ENCODE data around the gene HIGD1A.

The HIGD1A gene

DNA sequence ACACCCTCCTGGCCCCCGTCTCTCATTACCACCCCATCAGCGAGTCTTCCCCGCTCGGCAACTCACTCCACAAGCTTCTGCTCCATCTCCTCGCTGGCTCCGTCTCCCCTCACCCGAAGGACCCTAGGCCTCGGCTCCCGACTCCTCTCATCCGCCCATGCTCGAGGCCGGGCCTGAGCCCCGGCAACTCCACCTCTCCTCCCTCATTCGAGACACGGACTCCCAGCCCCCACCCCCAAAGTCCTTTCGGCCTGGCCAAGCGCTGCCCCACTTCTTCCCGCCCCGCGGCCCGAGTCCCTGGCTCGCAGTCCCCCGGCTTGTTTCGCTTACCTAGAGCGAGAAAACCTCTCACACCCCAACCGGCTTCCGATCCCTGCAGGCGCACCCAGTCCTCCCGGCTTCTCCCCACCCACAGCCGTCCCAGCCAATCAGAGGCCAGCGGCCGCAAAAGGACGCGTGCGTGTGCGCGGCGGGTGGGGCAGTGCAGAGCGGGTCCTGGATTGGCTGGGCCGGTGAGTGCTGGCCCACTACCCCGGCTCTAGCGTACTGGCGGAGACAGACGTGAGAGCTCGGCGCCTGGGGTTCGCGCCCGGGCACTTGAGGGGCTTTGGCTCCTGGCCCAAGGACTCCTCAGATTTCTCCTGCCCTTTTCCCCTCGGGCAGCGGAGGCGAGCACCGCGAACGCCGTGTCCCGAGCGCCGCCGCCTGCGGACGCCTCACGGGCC is at the start of gene HIGD1A:
Gene HIGD1A (minus strand): TSS at position 385 of the 725 bp plus-strand sequence. CDS start 10,237 bp downstream, outside the sequence.
- H3K27ac ChIP-seq: peak within 1 kb of the TSS; percentile 91

DNA sequence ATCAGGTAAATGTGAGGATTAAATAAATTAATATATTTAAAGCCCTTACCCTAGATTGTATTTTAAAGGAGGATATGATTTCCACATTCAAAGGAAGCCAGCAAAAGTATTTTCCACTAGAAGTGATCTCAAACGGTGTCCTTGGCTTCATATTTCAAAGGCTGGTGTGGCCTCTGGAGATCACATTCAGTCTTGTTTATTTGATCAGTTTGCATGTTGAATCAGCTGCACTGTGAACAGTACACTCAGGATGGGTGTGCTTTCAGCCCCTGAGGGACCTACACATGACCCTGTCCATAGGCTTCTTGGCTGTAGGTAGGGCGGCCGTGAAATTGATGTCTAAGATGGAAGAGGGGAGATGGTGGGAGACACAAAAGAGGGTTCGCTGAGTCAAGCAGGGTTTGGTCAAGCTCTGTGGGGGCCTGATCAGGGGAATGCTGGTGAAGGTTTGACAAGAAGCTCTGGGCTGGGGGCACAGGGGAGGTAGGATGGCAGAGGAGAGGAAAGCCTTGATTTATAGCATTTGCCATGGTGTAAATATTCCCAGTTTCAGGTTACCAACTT is 49.5 kb upstream of the HIGD1A start:
- no peak overlapping the region for H3K27ac ChIP-seq

More for the DNA sequence above, at the start of gene HIGD1A:
- TF ChIP-seq, protein P1, sequence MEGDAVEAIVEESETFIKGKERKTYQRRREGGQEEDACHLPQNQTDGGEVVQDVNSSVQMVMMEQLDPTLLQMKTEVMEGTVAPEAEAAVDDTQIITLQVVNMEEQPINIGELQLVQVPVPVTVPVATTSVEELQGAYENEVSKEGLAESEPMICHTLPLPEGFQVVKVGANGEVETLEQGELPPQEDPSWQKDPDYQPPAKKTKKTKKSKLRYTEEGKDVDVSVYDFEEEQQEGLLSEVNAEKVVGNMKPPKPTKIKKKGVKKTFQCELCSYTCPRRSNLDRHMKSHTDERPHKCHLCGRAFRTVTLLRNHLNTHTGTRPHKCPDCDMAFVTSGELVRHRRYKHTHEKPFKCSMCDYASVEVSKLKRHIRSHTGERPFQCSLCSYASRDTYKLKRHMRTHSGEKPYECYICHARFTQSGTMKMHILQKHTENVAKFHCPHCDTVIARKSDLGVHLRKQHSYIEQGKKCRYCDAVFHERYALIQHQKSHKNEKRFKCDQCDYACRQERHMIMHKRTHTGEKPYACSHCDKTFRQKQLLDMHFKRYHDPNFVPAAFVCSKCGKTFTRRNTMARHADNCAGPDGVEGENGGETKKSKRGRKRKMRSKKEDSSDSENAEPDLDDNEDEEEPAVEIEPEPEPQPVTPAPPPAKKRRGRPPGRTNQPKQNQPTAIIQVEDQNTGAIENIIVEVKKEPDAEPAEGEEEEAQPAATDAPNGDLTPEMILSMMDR (conservative IDR thresholded peaks at IDR 0.05): no peak
- TF ChIP-seq ZFX (IDR thresholded peaks at IDR 0.05): peak; percentile 89

DNA sequence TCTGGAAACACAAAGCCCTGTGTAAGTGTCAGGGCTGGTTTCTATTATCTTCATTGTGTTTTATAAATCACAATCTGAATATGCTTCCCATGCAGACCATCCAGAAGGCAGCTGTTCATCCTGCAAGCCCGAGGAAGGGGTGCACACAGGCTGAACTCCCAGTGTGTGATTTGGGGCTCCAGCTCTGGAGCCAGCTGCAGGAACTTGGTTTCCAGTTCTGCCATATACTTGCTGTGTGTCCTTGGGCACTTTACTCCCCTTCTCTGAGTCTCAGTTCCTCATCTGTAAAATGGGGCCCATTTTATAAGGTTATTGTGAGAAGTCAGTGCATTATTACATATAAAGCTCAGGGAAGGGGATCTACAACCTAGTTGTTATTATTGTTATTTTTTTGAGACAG is 48.8 kb upstream of the HIGD1A start:
- H3K27ac ChIP-seq: no peak overlapping the region
- TF ChIP-seq, protein P1 (conservative IDR thresholded peaks at IDR 0.05): no peak
- TF ChIP-seq ZFX (IDR thresholded peaks at IDR 0.05): no peak

More for the DNA sequence above, 49.5 kb upstream of the HIGD1A start:
- TF ChIP-seq ZFX (IDR thresholded peaks at IDR 0.05): no peak
- TF ChIP-seq, protein P1 (conservative IDR thresholded peaks at IDR 0.05): no peak

DNA sequence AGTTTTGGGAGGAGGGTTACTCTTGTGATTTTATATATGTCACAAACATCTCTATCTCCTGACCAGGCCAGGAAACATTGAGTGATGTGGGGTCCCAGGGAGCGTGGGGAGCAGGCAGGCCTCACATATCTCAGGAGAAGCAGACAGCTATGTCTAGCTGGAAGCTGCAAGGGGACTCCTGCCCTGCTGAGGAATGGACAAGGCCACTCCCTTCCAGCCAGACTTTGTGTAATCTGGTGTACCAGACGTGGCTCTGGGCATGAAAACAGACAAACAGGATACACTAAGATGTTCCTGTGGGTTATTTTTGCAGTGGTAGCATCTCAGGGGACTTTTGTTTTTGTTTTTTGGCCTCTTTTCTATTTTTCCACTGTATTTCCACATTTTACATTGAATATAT is 48.2 kb upstream of the HIGD1A start:
- no peak for TF ChIP-seq ZFX (IDR thresholded peaks at IDR 0.05)
- TF ChIP-seq, protein P1 (conservative IDR thresholded peaks at IDR 0.05): no peak
- H3K27ac ChIP-seq: no peak overlapping the region

- no peak for TF ChIP-seq ZFX (IDR thresholded peaks at IDR 0.05)
- TF ChIP-seq, protein P1 (conservative IDR thresholded peaks at IDR 0.05): no peak
- H3K27ac ChIP-seq: no peak overlapping the region
Measured at GRCh38 chr3:42851228-42851834, 47.0 kb upstream of the HIGD1A start.

DNA sequence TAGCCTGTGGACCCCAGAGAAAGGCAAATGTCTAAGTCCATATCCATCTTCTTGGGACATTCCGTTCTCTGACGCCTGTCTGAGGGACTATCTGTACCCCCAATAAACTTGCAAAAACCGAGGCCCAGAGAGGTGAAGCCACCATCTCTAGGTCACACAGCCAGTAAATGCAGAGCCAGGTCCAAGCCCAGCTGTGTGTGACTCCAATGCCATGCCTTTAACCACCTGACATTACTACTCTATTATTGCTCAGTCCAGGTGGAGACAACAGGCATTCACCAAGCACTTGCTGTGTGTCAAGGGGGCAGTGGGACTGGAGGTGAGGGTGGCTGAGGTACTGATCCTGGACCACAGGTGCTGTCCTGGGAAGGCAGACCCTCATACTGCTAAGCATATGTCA is 46.0 kb upstream of the HIGD1A start:
- no peak for TF ChIP-seq ZFX (IDR thresholded peaks at IDR 0.05)
- TF ChIP-seq, protein P1 (conservative IDR thresholded peaks at IDR 0.05): no peak
- no peak overlapping the region for H3K27ac ChIP-seq

- TF ChIP-seq, protein P1 (conservative IDR thresholded peaks at IDR 0.05): no peak
- TF ChIP-seq ZFX (IDR thresholded peaks at IDR 0.05): no peak
- no peak overlapping the region for H3K27ac ChIP-seq
Measured at GRCh38 chr3:42849017-42849416, 44.7 kb upstream of the HIGD1A start.

Data from C4-2B (cell line).